ENCODE data around the gene EIF4E. TPM values are rescaled to one million over a fixed set of nuclear protein-coding genes. Genes with fewer than 3 reads are reported as not detected.
"Not testable (repeated sequence)": the region's sequence is repeated elsewhere in the genome, so short reads cannot be mapped to it uniquely, and the experiment has no call there.

The EIF4E gene
- total RNA-seq, 2 experiments from 2014 or later, result 118 to 121 TPM

DNA sequence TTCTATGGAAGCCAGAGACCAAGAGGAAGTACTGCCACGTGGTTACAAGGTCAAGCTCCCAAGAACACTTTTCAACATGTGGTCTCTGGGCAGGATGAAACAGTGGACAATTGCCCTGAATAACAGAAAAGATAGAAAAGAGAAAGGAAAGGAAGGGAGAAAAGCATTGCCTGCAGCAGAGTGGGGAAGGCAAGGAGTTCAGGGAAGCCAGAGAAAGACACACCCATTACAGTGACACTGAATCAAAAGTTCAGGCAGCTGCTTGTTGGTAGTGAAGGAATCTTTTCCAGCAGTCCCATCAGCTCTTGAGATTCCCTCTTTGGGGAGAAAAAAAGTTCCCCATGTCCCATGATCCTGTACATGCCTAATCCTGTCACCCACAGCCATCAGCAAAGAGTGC is 80.5 kb downstream of the EIF4E start:
- TF ChIP-seq CTCF (IDR thresholded peaks at IDR 0.05), result no peak
- ATAC-seq (no peak), DNase-seq (no peak)
- CTCF ChIA-PET, result no interaction called here
- Mint-ChIP-seq H3K4me1 (ENCODE audit: low read depth) (no peaks in the 10 kb centered on the region), H3K4me3 (no peak overlapping the region), H3K27ac (no peak overlapping the region), H3K9me3 (peaks cover 8% of the 10 kb centered on the region), H3K27me3 (peaks cover 2% of the 10 kb centered on the region), H3K36me3 (ENCODE audit: low read depth) (peaks cover 5% of the 10 kb centered on the region)
- POLR2A ChIA-PET, result no interaction called here
- intact Hi-C loops (cut with micrococcal nuclease), result no loop called here

- POLR2A ChIA-PET, result no interaction called here
- H3K9me3 Mint-ChIP-seq, result peaks cover 8% of the 10 kb centered on the region
- H3K27me3 Mint-ChIP-seq, result no peaks in the 10 kb centered on the region
- peaks cover 5% of the 10 kb centered on the region for H3K36me3 Mint-ChIP-seq (ENCODE audit: low read depth)
- no peak for DNase-seq
- intact Hi-C loops (cut with micrococcal nuclease), result no loop called here
- CTCF ChIA-PET, result no interaction called here
- no peak for ATAC-seq
- no peak overlapping the region for H3K27ac Mint-ChIP-seq
- no peaks in the 10 kb centered on the region for H3K4me1 Mint-ChIP-seq (ENCODE audit: low read depth)
- no peak overlapping the region for H3K4me3 Mint-ChIP-seq
- TF ChIP-seq CTCF (IDR thresholded peaks at IDR 0.05), result no peak
Observed at GRCh38 chr4:98845960-98846359, 83.0 kb downstream of the EIF4E start.

DNA sequence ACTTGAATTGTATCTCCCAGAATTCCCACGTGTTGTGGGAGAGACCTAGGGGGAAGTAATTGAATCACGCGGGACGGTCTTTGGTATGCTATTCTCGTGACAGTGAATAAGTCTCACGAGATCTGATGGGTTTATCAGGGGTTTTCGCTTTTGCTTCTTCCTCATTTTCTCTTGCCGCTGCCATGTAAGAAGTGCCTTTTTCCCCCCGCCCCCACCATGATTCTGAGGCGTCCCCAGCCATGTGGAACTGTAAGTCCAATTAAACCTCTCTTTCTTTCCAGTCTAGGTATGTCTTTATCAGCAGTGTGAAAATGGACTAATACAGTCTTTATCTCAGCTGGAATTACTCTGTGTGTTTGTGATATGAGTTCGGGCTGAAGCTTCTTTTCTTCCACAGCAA is 86.0 kb downstream of the EIF4E start:
- H3K36me3 Mint-ChIP-seq (ENCODE audit: low read depth); H3K27ac Mint-ChIP-seq; POLR2A ChIA-PET; intact Hi-C loops (cut with micrococcal nuclease); H3K27me3 Mint-ChIP-seq; H3K4me1 Mint-ChIP-seq (ENCODE audit: low read depth); H3K9me3 Mint-ChIP-seq; H3K4me3 Mint-ChIP-seq; CTCF ChIA-PET; DNase-seq; ATAC-seq: not testable (repeated sequence)

- intact Hi-C loops (cut with micrococcal nuclease), result no loop called here
- CTCF ChIA-PET, result interaction anchor here (0.8 kb wide), 1 partner anchor 371 kb away, joined by 4 read pairs; no protein-coding TSS in a partner anchor
- Mint-ChIP-seq H3K27me3 (no peaks in the 10 kb centered on the region), H3K9me3 (no peaks in the 10 kb centered on the region), H3K27ac (no peak overlapping the region), H3K36me3 (ENCODE audit: low read depth) (no peaks in the 10 kb centered on the region), H3K4me3 (no peak overlapping the region), H3K4me1 (ENCODE audit: low read depth) (no peaks in the 10 kb centered on the region)
- POLR2A ChIA-PET, result no interaction called here
- TF ChIP-seq CTCF (IDR thresholded peaks at IDR 0.05), result no peak
- DNase-seq (no peak), ATAC-seq (no peak)
Observed at GRCh38 chr4:98838977-98839618, 89.8 kb downstream of the EIF4E start.

GRCh38 chr4:98838531-98838930 is 90.4 kb downstream of the EIF4E start:
- ATAC-seq, result no peak
- intact Hi-C loops (cut with micrococcal nuclease), result no loop called here
- Mint-ChIP-seq H3K4me3 (no peak overlapping the region), H3K36me3 (ENCODE audit: low read depth) (no peaks in the 10 kb centered on the region), H3K27ac (no peak overlapping the region), H3K27me3 (no peaks in the 10 kb centered on the region), H3K4me1 (ENCODE audit: low read depth) (no peaks in the 10 kb centered on the region), H3K9me3 (no peaks in the 10 kb centered on the region)
- ChIA-PET POLR2A (no interaction called here), CTCF (interaction anchor here (0.8 kb wide), 1 partner anchor 371 kb away, joined by 4 read pairs; no protein-coding TSS in a partner anchor)
- no peak for TF ChIP-seq CTCF (IDR thresholded peaks at IDR 0.05)
- no peak for DNase-seq
